ENCODE results near the gene ATOSB.

DNA sequence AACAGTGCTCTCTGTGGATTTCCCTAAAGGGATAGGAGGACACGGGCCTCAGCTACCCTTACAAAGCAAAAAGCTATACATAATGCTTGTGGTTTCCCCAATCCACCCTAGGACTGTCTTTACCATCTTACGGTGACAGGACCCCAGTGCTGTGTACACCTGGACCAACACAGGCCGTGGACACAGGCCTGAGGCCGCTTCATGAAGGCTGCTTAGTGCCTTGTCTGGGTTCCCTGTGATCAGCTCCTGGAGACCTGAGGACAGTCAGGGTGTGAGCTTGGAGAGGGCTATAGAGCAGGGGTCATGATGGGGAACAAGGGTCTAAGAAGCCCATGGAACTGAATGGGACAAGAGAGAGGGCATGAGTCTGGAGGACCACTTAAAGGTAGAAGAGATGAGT lies 38.8 kb downstream of the ATOSB start:
- TF ChIP-seq BACH2 (CRISPR knock-in tag; IDR thresholded peaks at IDR 0.05; ENCODE audit: borderline replicate concordance) (no peak), GLIS3 (CRISPR knock-in tag; IDR thresholded peaks at IDR 0.05) (no peak), ZFP30 (CRISPR knock-in tag; IDR thresholded peaks at IDR 0.05) (no peak), RARB (CRISPR knock-in tag; IDR thresholded peaks at IDR 0.05) (no peak), ZNF565 (CRISPR knock-in tag; conservative IDR thresholded peaks at IDR 0.05; ENCODE audit: low read depth) (no peak), ARNTL (CRISPR knock-in tag; IDR thresholded peaks at IDR 0.05; ENCODE audit: borderline replicate concordance, low read depth) (no peak), ZNF8 (CRISPR knock-in tag; IDR thresholded peaks at IDR 0.05) (no peak)
- TF ChIP-seq, protein P1, sequence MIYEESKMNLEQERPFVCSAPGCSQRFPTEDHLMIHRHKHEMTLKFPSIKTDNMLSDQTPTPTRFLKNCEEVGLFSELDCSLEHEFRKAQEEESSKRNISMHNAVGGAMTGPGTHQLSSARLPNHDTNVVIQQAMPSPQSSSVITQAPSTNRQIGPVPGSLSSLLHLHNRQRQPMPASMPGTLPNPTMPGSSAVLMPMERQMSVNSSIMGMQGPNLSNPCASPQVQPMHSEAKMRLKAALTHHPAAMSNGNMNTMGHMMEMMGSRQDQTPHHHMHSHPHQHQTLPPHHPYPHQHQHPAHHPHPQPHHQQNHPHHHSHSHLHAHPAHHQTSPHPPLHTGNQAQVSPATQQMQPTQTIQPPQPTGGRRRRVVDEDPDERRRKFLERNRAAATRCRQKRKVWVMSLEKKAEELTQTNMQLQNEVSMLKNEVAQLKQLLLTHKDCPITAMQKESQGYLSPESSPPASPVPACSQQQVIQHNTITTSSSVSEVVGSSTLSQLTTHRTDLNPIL (CRISPR knock-in tag; IDR thresholded peaks at IDR 0.05; ENCODE audit: low read depth) = no peak

All from SK-N-SH treated with all-trans-retinoic acid at 6 μM for 48 hours (cell line).